ENCODE results near the gene CDKAL1.
"Not testable (repeated sequence)": the region's sequence is repeated elsewhere in the genome, so short reads cannot be mapped to it uniquely, and the experiment has no call there.

Gene CDKAL1

DNA sequence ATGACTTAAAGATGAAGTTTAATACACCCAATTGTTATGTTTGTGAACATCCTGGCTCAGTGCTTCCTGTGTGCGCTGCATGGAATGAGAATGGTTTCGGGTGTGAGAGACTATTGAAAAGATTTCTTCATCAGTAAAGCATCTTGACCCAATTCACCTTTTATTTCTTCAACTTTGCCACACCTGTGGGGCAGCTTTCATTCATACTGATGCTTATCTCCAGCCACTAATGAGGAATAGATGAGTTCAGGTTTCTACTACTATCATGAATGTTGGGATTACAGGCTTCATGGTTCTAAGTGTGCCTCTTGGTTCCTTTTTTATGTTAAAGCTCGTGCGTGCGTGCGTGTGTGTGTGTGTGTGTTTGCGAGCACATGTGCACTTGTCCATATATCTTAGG is 685.6 kb downstream of the CDKAL1 start:
- DNase-seq: no peak

DNA sequence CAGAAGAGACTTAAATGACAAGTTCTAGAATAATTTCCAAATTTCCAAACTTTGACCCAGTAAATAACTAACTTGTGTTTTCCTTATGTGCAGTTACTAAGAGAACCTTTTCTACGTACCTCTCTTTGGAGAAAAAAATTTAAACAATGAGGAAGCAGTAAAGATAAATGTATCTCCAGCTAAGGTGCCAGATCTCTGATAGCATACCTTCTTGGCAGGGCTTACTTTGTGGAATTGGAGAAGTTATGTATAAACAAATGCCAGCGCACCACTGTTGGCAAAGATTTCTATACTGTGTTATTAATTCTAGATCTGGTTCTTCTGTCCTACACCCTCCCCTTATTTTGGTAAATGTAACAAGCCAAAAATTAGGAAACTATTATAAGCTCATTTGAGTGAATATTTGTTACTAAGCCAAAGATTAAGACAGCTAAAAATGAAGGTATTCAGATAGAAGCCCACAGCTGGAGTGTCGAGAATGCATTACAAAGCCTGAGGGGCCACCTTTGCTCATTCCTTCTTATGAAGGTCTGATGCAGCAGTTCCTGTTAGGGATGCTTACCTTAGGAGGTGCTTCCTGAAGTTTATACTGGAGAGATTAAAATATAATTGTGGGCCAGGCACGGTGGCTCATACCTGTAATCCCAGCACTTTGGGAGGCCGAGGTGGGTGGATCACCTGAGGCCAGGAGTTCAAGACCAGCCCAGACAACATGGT is 686.2 kb downstream of the CDKAL1 start:
- no peak for DNase-seq

DNA sequence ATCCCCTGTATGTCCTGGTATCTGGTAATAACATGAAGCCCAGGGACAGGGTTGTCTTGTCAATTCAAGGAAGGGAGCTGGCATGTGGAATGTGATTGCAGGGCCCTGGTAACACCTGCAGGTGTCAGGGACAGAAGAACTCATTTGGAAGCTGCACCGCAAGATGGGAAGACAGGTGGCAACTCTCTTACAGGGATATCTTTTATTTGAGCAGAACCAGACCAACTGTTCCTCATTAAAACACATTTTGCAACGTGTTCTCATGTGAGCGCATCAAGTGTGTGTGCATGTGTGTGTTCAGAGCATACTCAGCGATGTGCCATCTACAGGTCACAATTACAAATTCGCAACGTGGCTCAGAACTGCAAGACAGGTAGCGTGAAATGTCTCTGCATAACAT is 688.4 kb downstream of the CDKAL1 start:
- no peak for DNase-seq

DNA sequence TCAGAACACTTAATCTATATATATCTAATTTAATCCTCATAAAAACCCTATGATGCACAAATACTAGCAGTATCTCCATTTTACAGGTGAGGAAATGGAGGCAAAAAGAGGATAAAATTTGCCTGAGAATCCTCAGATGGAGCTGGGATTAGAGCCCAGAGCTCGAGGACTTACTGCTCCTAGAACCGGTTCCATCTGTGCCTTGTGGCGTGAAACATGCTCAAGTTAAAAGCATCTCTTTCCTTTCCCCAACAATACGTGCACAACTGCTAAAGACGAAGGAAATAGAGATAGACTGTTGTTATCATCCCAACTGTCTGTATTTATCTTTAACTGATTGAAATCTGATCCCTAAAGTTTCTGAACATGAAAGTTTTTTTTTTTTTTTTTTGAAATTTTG is 691.7 kb downstream of the CDKAL1 start:
- DNase-seq: no peak

DNA sequence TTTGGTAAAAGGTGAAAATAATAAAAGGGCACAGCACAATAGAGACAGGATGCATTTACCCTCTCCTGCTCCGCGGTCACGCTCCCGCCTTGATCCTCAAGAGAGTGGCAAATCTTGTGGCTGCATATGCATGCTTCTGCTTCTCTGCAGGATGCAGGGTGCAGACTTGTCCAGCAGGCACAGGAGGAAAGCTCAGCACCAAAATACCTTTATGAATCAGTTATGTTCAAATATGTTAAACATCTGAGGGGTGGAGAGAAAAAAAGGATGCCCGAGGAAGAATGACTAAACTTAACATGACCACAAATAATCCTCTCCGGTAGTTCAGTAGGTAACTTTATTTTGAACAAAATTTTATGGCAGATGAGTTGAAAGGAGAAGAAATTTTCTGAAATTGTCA is 693.2 kb downstream of the CDKAL1 start:
- no peak for DNase-seq

DNA sequence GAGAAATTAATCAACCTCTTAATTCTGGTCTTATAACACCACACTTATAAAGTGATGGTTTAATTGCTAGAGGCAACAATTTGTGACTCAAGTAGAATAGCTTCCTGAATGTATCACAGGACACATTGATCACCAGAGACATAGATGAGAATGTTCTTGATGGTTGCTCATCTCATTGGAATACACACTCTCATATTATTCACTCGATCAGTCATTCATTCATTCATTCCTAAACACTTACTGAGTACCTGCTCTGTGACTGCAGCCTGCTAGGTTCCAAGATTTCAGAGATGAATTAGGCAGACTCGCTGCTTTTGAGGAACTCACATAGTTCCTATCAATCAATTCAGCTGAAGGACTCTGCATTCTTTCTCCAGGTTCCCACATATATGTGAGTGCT is 694.2 kb downstream of the CDKAL1 start:
- no peak for DNase-seq

DNA sequence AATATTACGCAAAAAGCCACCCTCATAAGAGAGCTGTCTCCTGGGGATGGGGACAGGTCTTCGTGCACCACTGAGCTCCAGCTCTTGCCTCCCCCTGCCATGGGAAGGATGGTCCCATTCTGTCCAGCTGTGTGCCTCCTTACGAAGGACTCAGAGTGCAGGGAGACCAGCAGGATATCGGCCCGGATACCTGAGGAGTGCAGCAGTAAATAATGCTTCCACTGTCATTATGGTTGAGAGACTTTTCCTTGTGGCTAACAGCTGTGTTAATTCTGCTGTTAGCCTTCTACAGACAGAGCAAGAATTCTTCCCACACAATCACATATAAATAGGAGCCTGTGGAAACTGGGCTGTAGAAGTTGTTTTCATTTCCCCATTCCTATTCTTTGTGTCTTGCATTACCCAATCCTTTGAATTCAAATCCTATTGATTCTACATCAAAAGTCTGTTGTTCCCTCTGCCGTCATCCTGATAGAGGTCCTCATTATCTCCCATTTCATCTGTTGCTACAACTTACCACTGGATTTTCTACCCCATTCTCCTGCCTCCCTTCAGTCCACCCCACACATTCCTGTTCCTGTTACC is 694.7 kb downstream of the CDKAL1 start:
- no peak for DNase-seq

DNA sequence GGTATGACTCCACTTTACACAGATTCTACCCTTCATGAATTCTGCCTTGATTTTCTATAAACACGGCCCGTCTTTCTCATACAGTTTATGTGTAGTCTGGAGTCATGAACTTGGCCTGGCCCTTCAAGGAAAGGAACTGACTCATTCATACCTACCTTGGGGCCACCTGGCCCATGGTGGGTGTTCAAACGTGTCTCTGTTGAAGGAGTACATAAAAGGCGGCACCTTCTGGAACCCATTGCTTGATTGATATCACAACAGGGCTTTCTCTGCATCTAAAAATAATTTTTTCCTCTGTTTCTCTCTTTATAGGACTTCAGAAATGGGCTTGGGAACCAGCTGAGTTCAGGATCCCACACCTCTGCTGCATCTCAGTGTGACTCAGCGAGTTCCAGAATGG is 696.3 kb downstream of the CDKAL1 start:
- DNase-seq: no peak

DNA sequence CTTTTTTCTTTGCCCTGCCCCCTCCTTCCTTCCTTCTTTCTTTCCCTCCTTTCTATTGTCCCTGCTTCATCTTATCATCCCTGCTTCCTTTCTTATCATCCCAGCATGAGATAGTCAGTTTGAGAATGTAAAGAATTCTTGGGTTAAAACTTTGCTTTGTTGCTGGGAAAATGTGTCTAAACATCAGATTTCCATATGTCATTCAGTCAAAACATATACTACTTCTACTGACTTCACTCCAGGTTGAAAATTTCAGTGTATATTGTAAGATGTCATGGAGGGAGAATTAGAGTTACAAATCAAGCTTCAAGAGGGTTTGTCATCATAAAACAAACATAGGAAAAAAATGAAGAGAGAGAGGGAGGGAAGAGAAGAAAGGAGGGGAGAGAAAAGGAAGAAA is 700.9 kb downstream of the CDKAL1 start:
- no peak for DNase-seq

DNA sequence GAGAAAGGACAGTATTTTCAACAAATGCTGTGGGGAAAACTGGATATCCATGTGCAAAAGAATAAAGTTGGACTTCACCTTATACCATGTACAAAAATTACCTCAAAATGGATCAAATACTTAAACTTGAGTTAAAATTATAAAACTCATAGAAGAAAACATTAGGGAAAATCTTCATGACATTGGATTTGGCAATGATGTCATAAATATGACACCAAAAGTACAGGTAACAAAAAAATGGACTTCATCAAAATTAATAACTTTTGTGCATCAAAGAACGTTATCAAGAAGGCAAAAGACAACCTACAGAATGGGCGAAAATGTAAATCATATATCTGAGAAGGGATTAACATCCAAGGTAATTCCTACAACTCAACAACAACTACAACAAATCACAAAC is 704.0 kb downstream of the CDKAL1 start:
- DNase-seq: no peak

DNA sequence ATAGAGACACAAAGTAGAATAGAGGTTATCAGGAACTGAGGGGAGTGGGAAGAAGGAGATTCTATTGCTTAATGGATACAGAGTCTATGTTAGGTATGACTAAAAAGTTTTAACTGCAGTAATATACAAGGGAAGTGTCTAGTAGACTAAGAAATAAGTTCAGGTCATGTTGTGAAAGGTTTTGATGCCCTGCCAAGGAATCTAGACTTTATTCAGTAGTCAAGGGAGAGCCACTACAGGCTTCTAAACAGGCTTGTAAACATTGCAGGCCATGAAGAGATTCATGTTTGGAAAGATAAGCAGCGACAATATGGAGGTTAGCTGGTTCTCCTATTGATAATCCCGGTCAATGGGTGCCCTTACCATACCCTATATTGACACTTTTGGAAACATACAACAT is 706.5 kb downstream of the CDKAL1 start:
- DNase-seq: no peak

DNA sequence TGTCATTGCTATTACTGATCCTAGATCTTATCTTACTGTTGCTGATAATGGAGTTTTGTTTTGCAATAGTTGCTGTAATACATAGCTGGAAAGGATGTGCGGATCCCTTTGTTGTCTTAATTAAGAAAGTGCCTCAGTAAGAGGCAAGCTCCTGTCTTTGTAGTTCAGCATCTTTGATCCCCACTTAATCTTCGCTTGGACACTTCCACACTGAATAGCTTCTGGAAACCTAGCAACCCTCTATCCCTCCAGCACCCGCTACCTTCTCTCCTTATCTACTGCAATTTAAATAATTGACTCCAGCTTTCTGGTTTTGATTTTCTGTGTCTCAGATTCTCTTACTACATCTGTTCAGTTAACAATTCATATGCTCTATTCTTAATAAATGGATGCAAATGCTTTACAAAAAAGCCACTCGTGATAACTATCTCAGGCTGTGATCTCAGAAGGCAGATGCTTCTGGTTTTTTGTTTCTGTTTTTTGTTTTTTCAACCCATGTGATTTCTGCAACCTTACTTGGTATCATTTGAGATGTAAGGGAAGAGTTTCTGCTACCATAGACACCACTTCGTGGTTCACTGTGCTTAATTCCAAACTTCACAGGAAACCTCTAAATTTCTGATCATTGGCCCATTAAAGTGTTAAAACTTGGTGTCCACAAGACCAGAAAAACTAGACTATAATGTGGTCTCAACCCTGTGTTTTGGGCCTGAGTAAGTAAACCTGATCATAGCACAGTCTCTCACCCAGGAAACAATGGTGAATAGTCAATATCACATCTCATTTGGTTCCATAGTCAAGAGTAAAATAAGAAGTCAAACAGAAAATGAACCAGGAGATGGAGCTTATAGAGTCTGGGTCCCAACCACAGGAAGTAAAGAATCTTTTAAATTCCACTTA is 707.2 kb downstream of the CDKAL1 start:
- no peak for DNase-seq

DNA sequence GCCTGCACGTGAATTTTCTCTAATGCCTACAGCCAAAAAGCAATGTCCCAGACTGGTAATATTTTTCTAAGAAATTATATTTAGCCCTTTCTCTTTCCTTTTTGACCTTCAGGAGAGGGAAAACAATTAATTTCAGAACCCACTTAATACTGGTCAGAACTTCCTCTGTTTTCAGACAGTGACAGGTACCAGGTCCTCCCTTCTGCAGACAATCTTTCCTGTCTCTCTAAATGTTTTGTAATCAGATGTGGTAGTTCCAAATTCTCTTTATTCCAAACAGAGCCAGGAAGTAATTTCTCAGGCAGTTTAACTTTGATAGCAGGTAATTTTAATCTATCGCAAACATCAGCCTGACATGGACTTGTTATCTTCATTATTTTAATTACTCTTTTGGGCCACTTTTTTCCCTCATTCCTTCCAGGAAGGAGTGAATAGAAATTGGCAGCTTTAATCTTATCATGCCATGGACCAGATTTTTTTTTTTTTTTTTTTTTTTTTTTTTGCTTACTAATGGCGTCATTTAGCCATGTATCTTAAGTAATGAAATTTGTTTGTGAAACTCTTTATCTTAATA is 710.7 kb downstream of the CDKAL1 start:
- DNase-seq: no peak

DNA sequence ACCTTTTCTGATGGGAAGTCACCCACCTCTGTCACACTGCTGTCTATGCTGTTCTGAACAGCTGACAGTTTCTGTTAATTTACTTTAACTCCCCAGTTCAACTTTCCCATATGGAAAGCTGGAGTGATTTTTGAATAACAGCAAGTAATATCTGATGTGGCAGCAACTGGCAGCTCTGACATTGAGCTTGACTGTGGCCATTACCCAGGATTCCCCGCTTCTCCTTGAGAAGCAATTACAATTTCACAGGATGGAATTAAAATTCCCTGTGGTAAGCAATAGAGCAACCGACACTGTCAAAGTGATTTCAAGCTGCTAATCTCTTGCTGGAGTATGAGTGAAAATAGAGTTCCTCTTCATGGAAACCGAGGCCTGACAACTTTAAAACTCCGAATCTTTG is 711.2 kb downstream of the CDKAL1 start:
- no peak for DNase-seq

DNA sequence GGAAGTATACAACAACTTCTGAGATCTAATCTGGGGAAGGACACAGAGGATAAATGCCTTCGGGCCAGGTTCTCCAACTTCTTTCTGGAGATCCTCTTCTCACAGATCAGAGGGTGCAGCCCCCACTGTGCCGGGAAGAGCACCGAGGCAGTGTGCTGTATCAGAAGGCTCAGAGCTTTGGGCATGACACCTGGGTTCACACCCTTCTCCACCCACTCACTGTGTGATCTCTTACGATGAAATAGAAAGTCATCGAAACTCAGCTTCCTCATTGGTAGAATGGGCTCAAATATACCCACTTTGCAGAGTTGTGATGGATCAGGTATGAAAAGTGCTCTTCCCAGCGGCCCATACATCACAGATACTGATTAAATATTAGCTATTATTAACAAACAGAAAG is 711.8 kb downstream of the CDKAL1 start:
- no peak for DNase-seq

DNA sequence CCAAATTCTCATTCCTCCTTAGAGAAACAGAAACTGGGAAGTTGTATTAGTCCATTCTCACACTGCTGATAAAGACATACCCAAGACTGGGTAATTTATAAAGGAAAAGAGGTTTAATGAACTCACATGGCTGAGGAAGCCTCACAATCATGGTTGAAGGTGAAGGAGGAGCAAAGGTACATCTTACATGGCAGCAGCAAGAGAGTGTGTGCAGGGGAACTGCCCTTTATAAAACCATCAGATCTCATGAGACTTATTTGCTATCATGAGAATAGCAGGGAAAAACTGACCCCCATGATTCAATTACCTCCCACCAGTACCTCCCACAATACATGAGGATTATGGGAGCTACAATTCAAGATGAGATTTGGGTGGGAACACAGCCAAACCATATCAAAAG is 720.2 kb downstream of the CDKAL1 start:
- not testable (repeated sequence) for DNase-seq

DNA sequence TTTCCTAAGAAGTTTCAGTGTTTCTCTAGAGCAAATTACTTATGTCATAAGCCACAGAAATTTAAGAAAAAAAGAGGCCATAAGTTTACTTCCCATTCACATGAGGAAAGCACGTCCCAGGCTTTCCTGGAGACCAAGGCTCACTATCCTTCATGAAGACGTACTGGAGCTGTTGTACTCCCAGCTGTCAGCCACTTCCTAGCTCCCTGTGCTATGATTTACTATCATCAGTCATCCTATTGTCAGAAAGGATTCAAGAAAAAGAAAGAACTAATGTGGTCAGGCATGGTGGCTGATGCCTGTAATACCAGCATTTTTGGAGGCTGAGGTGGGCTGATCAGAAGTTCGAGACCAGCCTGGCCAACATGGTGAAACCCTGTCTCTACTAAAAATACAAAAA is 721.9 kb downstream of the CDKAL1 start:
- DNase-seq: no peak

DNA sequence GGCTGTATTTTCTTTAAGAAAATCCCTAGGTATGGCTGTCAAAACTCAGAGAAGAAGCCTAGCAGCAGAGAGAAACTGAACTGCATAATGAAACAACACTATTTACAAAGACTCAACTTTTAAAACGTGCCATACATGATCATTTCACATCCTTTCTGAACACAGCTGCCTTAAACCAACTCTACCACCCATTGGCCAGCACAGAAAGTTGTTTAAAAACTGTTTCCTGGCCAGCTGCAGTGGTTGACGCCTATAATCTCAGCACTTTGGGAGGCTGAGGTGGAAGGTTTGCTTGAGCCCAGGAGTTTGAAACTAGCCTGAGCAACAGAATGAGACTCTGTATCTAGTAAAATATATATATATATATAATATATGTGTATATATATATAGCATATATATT is 722.9 kb downstream of the CDKAL1 start:
- DNase-seq: no peak

DNA sequence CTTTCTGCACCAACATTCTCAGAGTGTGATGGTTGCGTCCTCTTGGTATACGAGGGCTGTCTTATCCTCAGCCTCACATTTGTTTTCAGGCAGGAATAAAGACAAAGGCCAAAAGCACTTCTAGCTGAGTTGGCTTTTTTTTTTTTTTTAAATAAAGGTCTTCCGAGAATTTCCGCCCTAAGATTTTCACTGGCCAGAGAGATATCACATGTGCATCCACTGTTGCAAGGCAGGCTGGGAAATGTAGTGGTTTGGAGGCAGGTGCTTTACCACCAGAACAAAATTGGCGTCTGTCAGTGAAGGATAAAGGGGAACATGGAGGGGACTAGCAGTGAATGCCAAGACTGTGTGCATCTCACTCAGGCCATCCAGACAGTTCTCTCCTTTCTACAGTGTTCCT is 724.4 kb downstream of the CDKAL1 start:
- DNase-seq: no peak

DNA sequence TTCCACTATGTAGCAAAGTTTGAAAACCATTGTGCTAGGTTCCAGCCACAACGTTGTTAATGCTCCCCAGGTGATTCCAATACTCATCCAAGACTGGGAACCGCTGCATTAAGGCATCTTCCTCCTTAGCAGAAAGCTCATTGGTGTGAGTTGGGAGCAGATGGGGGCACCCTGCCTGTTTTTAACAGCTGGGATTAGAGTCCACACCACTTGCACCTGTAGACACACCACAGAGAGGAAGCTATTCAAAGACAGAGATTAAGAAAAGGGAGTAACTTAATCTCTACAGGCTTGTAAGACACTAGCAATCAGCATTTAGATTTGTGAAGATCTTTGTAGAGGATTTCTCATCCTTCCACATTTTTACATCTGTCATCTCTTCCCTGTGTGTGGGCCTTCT is 725.4 kb downstream of the CDKAL1 start:
- DNase-seq: no peak

DNA sequence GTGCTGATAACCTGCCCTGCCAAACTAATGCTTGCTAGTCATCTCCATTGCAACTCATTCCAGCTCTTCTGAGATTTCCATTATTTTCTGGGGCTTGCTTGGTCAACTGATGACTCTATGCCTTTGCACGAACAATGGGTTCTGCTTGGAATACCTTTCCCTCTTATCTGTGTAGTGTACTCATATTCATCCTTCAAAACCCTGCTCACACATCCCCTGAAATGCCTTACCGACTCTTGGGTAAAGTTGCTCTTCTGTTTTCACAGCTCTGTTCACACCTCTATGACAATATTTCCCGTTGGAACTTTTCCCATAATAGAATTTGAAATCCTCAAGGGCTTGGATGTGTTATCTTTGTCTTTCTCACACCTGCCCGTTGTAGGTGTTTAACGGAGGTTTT is 728.2 kb downstream of the CDKAL1 start:
- no peak for DNase-seq

DNA sequence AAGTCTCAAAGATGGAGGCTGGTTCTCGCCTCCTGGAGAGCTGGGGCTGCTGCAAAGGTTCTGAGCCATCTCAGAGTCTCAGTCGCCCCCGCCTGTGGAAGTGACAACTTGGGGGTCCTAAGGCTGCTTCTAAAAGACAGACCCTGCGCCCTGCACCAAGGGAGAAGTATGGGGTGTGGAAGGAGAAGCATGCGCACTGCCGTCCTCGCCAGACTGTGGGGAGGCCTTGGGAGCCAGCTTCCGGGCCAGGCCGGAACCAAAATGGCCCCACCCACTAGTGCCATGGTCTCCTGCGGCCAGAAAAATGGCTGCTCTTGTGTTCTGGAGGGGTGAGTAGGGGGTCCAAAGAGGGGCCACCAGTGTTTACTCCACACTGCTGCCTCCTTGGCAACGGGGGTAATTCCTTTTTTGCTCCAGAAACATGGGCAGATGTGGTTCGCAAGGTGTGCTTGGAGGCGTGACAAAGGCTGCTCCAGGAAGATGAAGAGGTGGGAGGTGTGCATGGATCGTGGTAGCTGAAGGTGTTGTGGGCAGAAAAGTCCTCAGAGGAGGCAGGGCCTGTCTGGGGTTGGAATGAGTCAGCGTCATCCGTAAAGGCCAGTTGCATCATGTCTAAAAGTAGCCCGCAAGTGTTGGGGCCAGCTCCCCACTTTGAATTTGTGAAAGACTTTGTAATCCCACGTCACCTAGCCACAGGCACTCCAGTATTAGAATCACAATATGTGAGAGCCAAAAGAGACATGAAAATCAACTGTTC is 729.5 kb downstream of the CDKAL1 start:
- peak; percentile 40 for DNase-seq

Measured in right kidney (tissue), 1 donor.